HG03097 (cell line): Measurements from ENCODE around the gene PADI6.
"Not testable (repeated sequence)": the region's sequence is repeated elsewhere in the genome, so short reads cannot be mapped to it uniquely, and the experiment has no call there.

Experiments used
- ATAC-seq: cut with Tn5 transposase; IDR thresholded peaks from one replicate; pipeline ENCODE4 v1.9.1; 2021; ENCODE audit not compliant: unreplicated experiment, low FRiP score

Gene PADI6

GRCh38 chr1:17371896-17372295 lies at the start of gene PADI6:
TSS of gene PADI6 (plus strand) at chr1:17372196. CDS start at chr1:17372246, 50 bp downstream.
- ATAC-seq = no peak

GRCh38 chr1:17328855-17329254 lies 43.1 kb upstream of the PADI6 start:
- no peak for ATAC-seq

- no peak for ATAC-seq
These were observed 42.4 kb upstream of the PADI6 start for GRCh38 chr1:17329610-17330009.

GRCh38 chr1:17330856-17331255 lies 41.1 kb upstream of the PADI6 start:
- no peak for ATAC-seq

GRCh38 chr1:17333081-17333480 lies 38.9 kb upstream of the PADI6 start:
- ATAC-seq = no peak

GRCh38 chr1:17335821-17336710 lies 35.9 kb upstream of the PADI6 start:
- ATAC-seq = no peak

GRCh38 chr1:17338706-17339493 lies 33.1 kb upstream of the PADI6 start:
- ATAC-seq = no peak

GRCh38 chr1:17339521-17339920 lies 32.5 kb upstream of the PADI6 start:
- ATAC-seq = no peak

- no peak for ATAC-seq
These were observed 31.6 kb upstream of the PADI6 start for GRCh38 chr1:17340358-17340757.

- ATAC-seq = no peak
These were observed 30.0 kb upstream of the PADI6 start for GRCh38 chr1:17342014-17342441.

GRCh38 chr1:17345506-17345905 lies 26.5 kb upstream of the PADI6 start:
- not testable (repeated sequence) for ATAC-seq

- no peak for ATAC-seq
These were observed 25.8 kb upstream of the PADI6 start for GRCh38 chr1:17346046-17346789.

GRCh38 chr1:17347769-17348592 lies 24.0 kb upstream of the PADI6 start:
- ATAC-seq = no peak

- no peak for ATAC-seq
These were observed 23.3 kb upstream of the PADI6 start for GRCh38 chr1:17348593-17349234.

- ATAC-seq = no peak
These were observed 21.9 kb upstream of the PADI6 start for GRCh38 chr1:17350083-17350482.

- ATAC-seq = no peak
These were observed 21.0 kb upstream of the PADI6 start for GRCh38 chr1:17350928-17351446.

GRCh38 chr1:17351598-17352324 lies 20.2 kb upstream of the PADI6 start:
- ATAC-seq = no peak

- ATAC-seq = no peak
These were observed 19.5 kb upstream of the PADI6 start for GRCh38 chr1:17352419-17352909.
